Neuronal stem cell (in vitro differentiated cells): Measurements from ENCODE around the gene WDR5.
A peak's percentile ranks its signal among the peaks of the same experiment; 100 is the strongest.

Source experiments
- DNase-seq: peaks from one replicate; pipeline ENCODE4 v3.0.0-alpha.2; 2013; ENCODE audit warnings: low spot score
- H2AFZ ChIP-seq: one replicate; pipeline ENCODE4 v1.6.1; 2013; ENCODE audit warnings: mild to moderate bottlenecking, low read length, inconsistent platforms
- H2AK5ac ChIP-seq: 2 replicates; pipeline ENCODE4 v1.6.1; 2013; ENCODE audit warnings: low read depth, mild to moderate bottlenecking, inconsistent platforms, low read length, moderate library complexity, mixed read lengths
- H2BK120ac ChIP-seq: 2 replicates; pipeline ENCODE4 v1.6.1; 2013; ENCODE audit warnings: low read depth, mild to moderate bottlenecking, inconsistent platforms, low read length, moderate library complexity, mixed read lengths
- H2BK12ac ChIP-seq: one replicate; pipeline ENCODE4 v1.6.1; 2013; ENCODE audit warnings: low read length, inconsistent platforms
- H2BK15ac ChIP-seq: 2 replicates; pipeline ENCODE4 v1.6.1; 2013; ENCODE audit warnings: mild to moderate bottlenecking, low read length, inconsistent platforms, mixed read lengths
- H2BK5ac ChIP-seq: one replicate; pipeline ENCODE4 v1.6.1; 2013; ENCODE audit warnings: inconsistent platforms, mild to moderate bottlenecking, low read length, moderate library complexity
- H3K14ac ChIP-seq: one replicate; pipeline ENCODE4 v1.6.1; 2013; ENCODE audit warnings: low read length, inconsistent platforms
- H3K18ac ChIP-seq: 2 replicates; pipeline ENCODE4 v1.6.1; 2013; ENCODE audit warnings: low read length, inconsistent platforms
- H3K23ac ChIP-seq: 2 replicates; pipeline ENCODE4 v1.6.1; 2013; ENCODE audit warnings: low read depth, mild to moderate bottlenecking, mixed read lengths, low read length, inconsistent platforms; ENCODE audit not compliant: poor library complexity
- H3K27ac ChIP-seq: replicated peaks from 3 replicates; pipeline ENCODE4 v1.5.1; 2013; ENCODE audit warnings: low read length, inconsistent platforms
- H3K27me3 ChIP-seq, 3 experiments: 2 replicates each; pipeline ENCODE4 v1.6.1; 2013; ENCODE audit warnings: low read length in 3 of 3, mild to moderate bottlenecking in 2 of 3, inconsistent platforms in 1 of 3, low read depth in 1 of 3, mixed read lengths in 1 of 3, moderate library complexity in 1 of 3; ENCODE audit not compliant: control insufficient read depth in 3 of 3, insufficient read depth in 3 of 3
- H3K36me3 ChIP-seq, 2 donors: replicated peaks in 1 of 2; 2 replicates each; pipeline ENCODE4 v1.6.1; 2013; ENCODE audit warnings: low read length in 2 of 2; ENCODE audit not compliant: control insufficient read depth in 2 of 2, insufficient read depth in 2 of 2
- H3K4ac ChIP-seq: 2 replicates; pipeline ENCODE4 v1.6.1; 2013; ENCODE audit warnings: inconsistent platforms, mild to moderate bottlenecking, low read length, moderate library complexity
- H3K4me1 ChIP-seq, 2 donors: 1 replicate in 1 of 2; 2 replicates in 1 of 2; pipeline ENCODE4 v1.6.1; 2013; ENCODE audit warnings: low read length in 2 of 2, low read depth in 1 of 2; ENCODE audit not compliant: control insufficient read depth in 2 of 2, insufficient read depth in 1 of 2
- H3K4me2 ChIP-seq: one replicate; pipeline ENCODE4 v1.6.1; 2013; ENCODE audit warnings: mild to moderate bottlenecking, low read length, inconsistent platforms; ENCODE audit not compliant: insufficient read depth, poor library complexity, severe bottlenecking
- H3K4me3 ChIP-seq, 2 donors: 2 replicates each; pipeline ENCODE4 v1.5.1; 2013; ENCODE audit warnings: low read length in 2 of 2, mild to moderate bottlenecking in 2 of 2, inconsistent platforms in 1 of 2, moderate library complexity in 1 of 2
- H3K79me1 ChIP-seq: one replicate; pipeline ENCODE4 v1.6.1; 2013; ENCODE audit warnings: low read depth, mild to moderate bottlenecking, inconsistent platforms, low read length, moderate library complexity
- H3K9ac ChIP-seq: one replicate; pipeline ENCODE4 v1.6.1; 2013; ENCODE audit warnings: mild to moderate bottlenecking, low read depth, low read length, inconsistent platforms; ENCODE audit not compliant: poor library complexity
- H3K9me3 ChIP-seq, 2 donors: replicated peaks in 1 of 2; 2 replicates each; pipeline versions ENCODE3 to v1.6.1; 2013; ENCODE audit warnings: low read length in 2 of 2, mild to moderate bottlenecking in 2 of 2, inconsistent platforms in 1 of 2, low read depth in 1 of 2, mixed read lengths in 1 of 2, moderate library complexity in 1 of 2; ENCODE audit not compliant: control insufficient read depth in 2 of 2, insufficient read depth in 1 of 2
- H4K8ac ChIP-seq: one replicate; pipeline ENCODE4 v1.6.1; 2013; ENCODE audit warnings: low read depth, mild to moderate bottlenecking, inconsistent platforms, low read length, moderate library complexity
- H4K91ac ChIP-seq: one replicate; pipeline ENCODE4 v1.6.1; 2013; ENCODE audit warnings: low read length, low read depth, mild to moderate bottlenecking, inconsistent platforms; ENCODE audit not compliant: poor library complexity
- WGBS, 2 donors: extraction: QIAGEN DNeasy Blood & Tissue Kit; methylation state at CpG; one replicate each; pipeline ENCODE4 v1.1.7; 2013; ENCODE audit warnings: missing lambda C conversion rate in 2 of 2, mixed read lengths in 1 of 2; ENCODE audit not compliant: insufficient read length in 2 of 2, insufficient replicate concordance in 1 of 2; ENCODE audit errors: extremely low coverage in 2 of 2; 5-methylcytosine and 5-hydroxymethylcytosine counted together

The WDR5 gene

DNA sequence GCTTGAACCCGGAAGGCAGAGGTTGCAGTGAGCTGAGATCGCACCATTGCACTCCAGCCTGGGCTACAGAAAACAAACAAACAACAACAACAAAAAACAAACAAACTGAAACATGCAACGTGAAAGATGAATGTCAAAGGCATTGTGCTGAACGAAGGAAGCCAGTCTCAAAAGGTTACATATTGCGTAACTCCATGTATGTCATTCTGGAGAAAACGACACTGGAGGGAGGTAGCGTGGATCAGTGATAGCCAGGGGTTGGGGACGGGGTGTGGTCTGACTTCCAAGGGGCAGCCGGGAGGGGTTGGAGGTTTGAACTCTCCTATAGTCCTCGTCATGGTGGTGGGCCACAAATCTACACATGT is 12.1 kb upstream of the WDR5 start:
- no peak overlapping the region for H3K4me3 ChIP-seq
- no peak overlapping the region for H3K23ac ChIP-seq
- H3K4me1 ChIP-seq, result peaks cover 0 to 2% of the 10 kb centered on the region in 2 donors
- no CpG with 5 or more reads among the region's 10 CpGs for WGBS, 2 donors
- H3K36me3 ChIP-seq, result no peaks in the 10 kb centered on the region
- no peak overlapping the region for H2BK15ac ChIP-seq
- H2BK12ac ChIP-seq, result no peak overlapping the region
- no peak overlapping the region for H4K91ac ChIP-seq
- no peak overlapping the region for H4K8ac ChIP-seq
- H3K14ac ChIP-seq, result no peak overlapping the region
- no peak overlapping the region for H2BK5ac ChIP-seq
- H3K9ac ChIP-seq, result no peak overlapping the region
- no peak for DNase-seq
- H3K4me2 ChIP-seq, result no peak overlapping the region
- H3K9me3 ChIP-seq, result peaks cover 0 to 3% of the 10 kb centered on the region in 2 donors
- H3K79me1 ChIP-seq, result no peaks in the 10 kb centered on the region
- no peak overlapping the region for H2AFZ ChIP-seq
- H2BK120ac ChIP-seq, result no peak overlapping the region
- peaks cover 0 to 3% (median 0%) of the 10 kb centered on the region in 3 experiments for H3K27me3 ChIP-seq
- H2AK5ac ChIP-seq, result no peak overlapping the region
- H3K4ac ChIP-seq, result no peak overlapping the region
- H3K27ac ChIP-seq, result no peak overlapping the region
- H3K18ac ChIP-seq, result no peak overlapping the region

DNA sequence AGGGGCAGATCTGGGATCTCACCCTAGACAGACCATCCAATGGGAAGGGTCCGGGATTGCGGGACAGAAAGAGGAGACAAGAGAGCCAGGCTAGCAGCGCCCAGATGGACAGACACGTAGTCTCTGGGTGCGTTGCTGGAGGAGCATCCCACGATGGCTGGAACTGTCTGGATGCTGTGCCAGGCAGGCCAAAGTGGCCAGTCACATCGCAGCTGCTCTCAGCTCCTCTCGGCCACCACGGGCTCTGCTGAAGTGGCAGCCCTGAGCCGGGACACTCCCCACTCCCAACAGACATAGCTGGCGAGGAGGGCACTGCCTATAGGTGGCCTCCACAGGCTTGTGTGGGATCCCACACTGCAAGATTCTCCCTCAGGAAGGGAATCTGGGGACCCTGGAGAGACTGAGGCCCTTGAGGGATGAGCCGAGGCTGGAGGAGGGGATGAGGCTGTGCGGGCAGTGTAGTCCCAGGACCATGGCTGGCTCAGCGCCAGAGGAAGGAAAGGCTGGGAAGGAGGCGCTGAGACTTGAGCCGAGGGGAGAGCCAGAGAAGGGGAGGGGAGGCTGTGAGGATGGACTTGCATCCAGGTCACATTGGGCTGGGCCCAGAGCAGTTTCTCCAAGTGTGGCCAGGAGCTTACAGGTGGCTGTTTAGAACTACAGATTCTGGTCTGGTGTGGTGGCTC is 10.3 kb upstream of the WDR5 start:
- Histone ChIP-seq H2BK5ac (no peak overlapping the region), H3K4me3 (peak overlapping the region in 1 of 2 donors; percentile 20), H4K8ac (no peak overlapping the region), H3K27me3 (peaks cover 0 to 3% (median 0%) of the 10 kb centered on the region in 3 experiments), H3K79me1 (no peaks in the 10 kb centered on the region), H3K23ac (peak overlapping the region; percentile 5), H3K4me1 (peaks cover 5 to 8% of the 10 kb centered on the region in 2 donors), H2BK12ac (no peak overlapping the region), H2AK5ac (peak overlapping the region; percentile 91), H4K91ac (no peak overlapping the region), H2BK15ac (peak overlapping the region; percentile 30), H3K4me2 (no peak overlapping the region), H3K14ac (peak overlapping the region; percentile 82), H3K4ac (peak overlapping the region; percentile 8), H2AFZ (peak overlapping the region; percentile 17), H2BK120ac (peak overlapping the region; percentile 55), H3K9me3 (peaks cover 0 to 3% of the 10 kb centered on the region in 2 donors), H3K18ac (peak overlapping the region; percentile 85), H3K36me3 (no peaks in the 10 kb centered on the region), H3K9ac (no peak overlapping the region), H3K27ac (no peak overlapping the region)
- no peak for DNase-seq
- WGBS, 2 donors, result no CpG with 5 or more reads among the region's 16 CpGs

DNA sequence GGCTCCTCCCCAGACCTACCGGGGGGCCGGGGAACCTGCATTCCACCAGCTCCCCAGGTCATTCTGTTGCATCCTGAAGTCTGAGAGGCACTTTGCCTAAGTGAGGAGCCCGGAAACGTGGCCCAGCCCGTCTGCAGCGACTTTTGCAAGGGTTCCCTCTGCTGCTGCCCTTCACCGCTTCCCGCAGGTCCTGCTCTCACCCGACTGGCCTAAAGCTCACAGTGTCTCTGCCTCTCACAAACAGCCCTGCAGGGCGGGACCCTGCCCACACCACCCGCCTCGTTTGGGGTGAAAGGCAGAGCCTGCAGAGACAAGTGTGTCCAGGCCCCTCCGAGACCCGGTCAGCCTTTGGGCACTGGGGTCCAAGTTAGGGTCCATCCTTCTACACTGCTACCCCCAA is 9.5 kb upstream of the WDR5 start:
- WGBS, 2 donors, result no CpG with 5 or more reads among the region's 14 CpGs
- H2AFZ ChIP-seq, result no peak overlapping the region
- H3K9me3 ChIP-seq, result peaks cover 0 to 2% of the 10 kb centered on the region in 2 donors
- no peak overlapping the region for H2BK5ac ChIP-seq
- no peak overlapping the region for H2BK120ac ChIP-seq
- no peak overlapping the region for H4K91ac ChIP-seq
- H3K9ac ChIP-seq, result no peak overlapping the region
- H3K4me1 ChIP-seq, result peaks cover 9 to 12% of the 10 kb centered on the region in 2 donors
- H3K4ac ChIP-seq, result no peak overlapping the region
- peak overlapping the region; percentile 98 for H2BK12ac ChIP-seq
- no peak overlapping the region for H3K4me2 ChIP-seq
- no peak overlapping the region for H4K8ac ChIP-seq
- H3K27ac ChIP-seq, result no peak overlapping the region
- no peaks in the 10 kb centered on the region for H3K79me1 ChIP-seq
- H3K36me3 ChIP-seq, result no peaks in the 10 kb centered on the region
- no peak overlapping the region for H3K18ac ChIP-seq
- DNase-seq, result no peak
- H3K27me3 ChIP-seq, result peaks cover 0 to 3% (median 0%) of the 10 kb centered on the region in 3 experiments
- H3K23ac ChIP-seq, result no peak overlapping the region
- H3K4me3 ChIP-seq, result no peak overlapping the region
- H3K14ac ChIP-seq, result no peak overlapping the region
- no peak overlapping the region for H2AK5ac ChIP-seq
- H2BK15ac ChIP-seq, result peak overlapping the region; percentile 67

DNA sequence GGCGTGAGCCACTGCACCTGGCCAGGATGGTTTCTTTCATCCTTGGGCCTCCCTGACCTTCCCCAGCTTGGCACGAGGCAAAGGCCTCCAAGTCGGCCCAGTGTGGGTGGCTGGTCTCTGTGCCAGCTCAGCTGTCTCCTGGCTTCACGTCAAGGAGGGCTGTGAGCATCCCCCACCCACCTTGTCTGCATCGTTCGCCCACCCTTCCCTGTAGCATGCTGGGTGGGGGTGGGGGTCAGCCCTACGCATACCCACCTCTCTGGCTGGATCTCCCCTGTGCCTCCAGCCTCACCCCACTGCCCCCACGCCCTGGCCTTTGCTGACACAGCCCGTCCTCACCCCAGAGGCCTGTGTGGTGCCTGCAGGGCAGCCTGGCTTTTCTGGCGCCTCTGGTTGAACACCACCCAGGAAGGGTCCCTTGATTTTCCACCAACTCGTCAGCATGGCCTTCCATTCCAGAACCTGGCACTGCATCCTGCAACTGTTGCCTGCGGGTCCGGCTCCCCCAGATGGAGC is 8.8 kb upstream of the WDR5 start:
- H4K91ac ChIP-seq, result peak overlapping the region; percentile 92
- no peak overlapping the region for H3K9ac ChIP-seq
- no peaks in the 10 kb centered on the region for H3K9me3 ChIP-seq
- no peak overlapping the region for H3K4me2 ChIP-seq
- H2BK5ac ChIP-seq, result no peak overlapping the region
- H2AFZ ChIP-seq, result no peak overlapping the region
- peaks cover 0 to 3% (median 0%) of the 10 kb centered on the region in 3 experiments for H3K27me3 ChIP-seq
- no peak overlapping the region for H3K4ac ChIP-seq
- no peak overlapping the region for H2BK120ac ChIP-seq
- H3K79me1 ChIP-seq, result no peaks in the 10 kb centered on the region
- H2BK15ac ChIP-seq, result peak overlapping the region; percentile 89
- peak overlapping the region; percentile 98 for H2AK5ac ChIP-seq
- H4K8ac ChIP-seq, result no peak overlapping the region
- peak overlapping the region; percentile 64 for H3K18ac ChIP-seq
- H3K27ac ChIP-seq, result no peak overlapping the region
- no peak for DNase-seq
- no peaks in the 10 kb centered on the region for H3K36me3 ChIP-seq
- H3K4me3 ChIP-seq, result no peak overlapping the region
- peaks cover 9 to 16% of the 10 kb centered on the region in 2 donors for H3K4me1 ChIP-seq
- H3K23ac ChIP-seq, result no peak overlapping the region
- H2BK12ac ChIP-seq, result peak overlapping the region; percentile 63
- peak overlapping the region; percentile 56 for H3K14ac ChIP-seq
- no CpG with 5 or more reads among the region's 13 CpGs for WGBS, 2 donors
